Endodermal cell (in vitro differentiated cells): ENCODE results near the gene UROC1. TPM values are rescaled to one million over a fixed set of nuclear protein-coding genes. Genes with fewer than 3 reads are reported as not detected.

ENCODE experiments used
- DNase-seq: peaks from one replicate; pipeline ENCODE4 v3.0.0-alpha.2; 2017
- H3K27ac ChIP-seq: 2 replicates; pipeline ENCODE4 v1.5.1; 2013; ENCODE audit warnings: mild to moderate bottlenecking, low read depth, low read length, moderate library complexity
- H3K27me3 ChIP-seq: 2 replicates; pipeline ENCODE4 v1.6.1; 2013; ENCODE audit warnings: mild to moderate bottlenecking, low read length, moderate library complexity; ENCODE audit not compliant: insufficient read depth, control insufficient read depth, poor library complexity, severe bottlenecking
- H3K36me3 ChIP-seq: 2 replicates; pipeline ENCODE4 v1.7.0; 2013; ENCODE audit warnings: mild to moderate bottlenecking, low read length, moderate library complexity; ENCODE audit not compliant: control insufficient read depth, insufficient read depth
- H3K4me1 ChIP-seq: one replicate; pipeline ENCODE4 v1.7.0; 2013; ENCODE audit warnings: low read length; ENCODE audit not compliant: control insufficient read depth, insufficient read depth
- H3K4me3 ChIP-seq: 2 replicates; pipeline ENCODE4 v1.5.1; 2013; ENCODE audit warnings: mild to moderate bottlenecking, low read length, moderate library complexity
- H3K9ac ChIP-seq: 2 replicates; pipeline ENCODE4 v1.6.1; 2013; ENCODE audit warnings: mild to moderate bottlenecking, low read length, moderate library complexity; ENCODE audit not compliant: poor library complexity, severe bottlenecking; ENCODE audit errors: extremely low read depth
- H3K9me3 ChIP-seq: 2 replicates; pipeline ENCODE4 v1.6.1; 2013; ENCODE audit warnings: mild to moderate bottlenecking, low read length, moderate library complexity; ENCODE audit not compliant: control insufficient read depth
- H3K27ac Mint-ChIP-seq: 2 replicates; pipeline ENCODE4 v1.8.0; 2020; ENCODE audit warnings: mixed read lengths
- H3K27me3 Mint-ChIP-seq: 2 replicates; pipeline ENCODE4 v1.8.0; 2021; ENCODE audit warnings: mild to moderate bottlenecking, mixed read lengths; ENCODE audit not compliant: insufficient read depth
- H3K36me3 Mint-ChIP-seq: 2 replicates; pipeline ENCODE4 v1.8.0; 2020; ENCODE audit warnings: low read depth, mixed read lengths
- H3K4me1 Mint-ChIP-seq: 2 replicates; pipeline ENCODE4 v1.8.0; 2020; ENCODE audit warnings: mixed read lengths
- H3K4me3 Mint-ChIP-seq: 2 replicates; pipeline ENCODE4 v1.8.0; 2020; ENCODE audit warnings: mild to moderate bottlenecking, moderate library complexity, mixed read lengths
- H3K9me3 Mint-ChIP-seq: 2 replicates; pipeline ENCODE4 v1.8.0; 2020; ENCODE audit warnings: mild to moderate bottlenecking, mixed read lengths
- WGBS, 2 experiments: methylation state at CpG; one replicate each; pipeline versions ENCODE4 v1.1.5 to v1.1.7; 2013; ENCODE audit warnings: missing lambda C conversion rate in 2 of 2, mixed read lengths in 1 of 2; ENCODE audit not compliant: insufficient coverage in 1 of 2, insufficient read length in 1 of 2; 5-methylcytosine and 5-hydroxymethylcytosine counted together
- total RNA-seq, 2 donors: library from RNA; stranded (reverse); fragmentation: NEBNext Ultra II Directional in 1 of 2; extraction: Animal tissue kit (Norgen Biotek cat#: 25700) in 1 of 2; gene quantifications; 2 replicates in 1 of 2; 3 replicates in 1 of 2; pipeline ENCODE4 v1.2.1, GENCODE V29; 2021
- TF ChIP-seq, protein P1 (sequence below): fragments of 200-600 bp; sonication (generic); conservative IDR thresholded peaks from 2 replicates; pipeline ENCODE4 v1.5.0; 2021; ENCODE audit warnings: antibody characterized with exemption, mild to moderate bottlenecking

The UROC1 gene
- total RNA-seq, 2 donors from 2014 or later, result not detected

DNA sequence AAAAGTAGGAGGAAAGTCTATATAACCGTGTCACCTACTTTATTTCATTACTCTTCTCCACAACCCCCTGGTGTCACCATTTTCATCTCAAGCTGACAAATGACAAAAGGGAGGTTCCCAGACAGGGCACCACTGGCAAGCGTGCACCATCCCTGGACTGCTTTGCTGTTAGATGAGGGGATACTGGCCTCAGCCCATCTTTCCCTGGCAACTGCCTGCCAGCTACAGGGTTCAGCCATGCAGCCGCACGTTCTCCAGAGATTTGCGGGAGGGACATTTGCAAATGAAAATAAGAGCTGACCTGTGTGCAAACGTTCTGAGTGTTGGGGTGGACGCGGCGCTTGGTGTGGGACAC lies 660 bp downstream of the UROC1 start:
- Histone ChIP-seq H3K27me3 (no peaks in the 10 kb centered on the region), H3K4me3 (no peak overlapping the region), H3K27ac (no peak overlapping the region), H3K9me3 (no peaks in the 10 kb centered on the region), H3K36me3 (no peaks in the 10 kb centered on the region), H3K4me1 (peaks cover 7% of the 10 kb centered on the region), H3K9ac (no peak overlapping the region)
- DNase-seq, result no peak
- Mint-ChIP-seq H3K9me3 (no peaks in the 10 kb centered on the region), H3K36me3 (no peaks in the 10 kb centered on the region), H3K27ac (no peak overlapping the region), H3K4me3 (no peak overlapping the region), H3K27me3 (no peaks in the 10 kb centered on the region), H3K4me1 (peaks cover 11% of the 10 kb centered on the region)
- 92 to 97% methylated on average over 8 to 9 of the region's 9 CpGs for WGBS, 2 experiments
- TF ChIP-seq, protein P1, sequence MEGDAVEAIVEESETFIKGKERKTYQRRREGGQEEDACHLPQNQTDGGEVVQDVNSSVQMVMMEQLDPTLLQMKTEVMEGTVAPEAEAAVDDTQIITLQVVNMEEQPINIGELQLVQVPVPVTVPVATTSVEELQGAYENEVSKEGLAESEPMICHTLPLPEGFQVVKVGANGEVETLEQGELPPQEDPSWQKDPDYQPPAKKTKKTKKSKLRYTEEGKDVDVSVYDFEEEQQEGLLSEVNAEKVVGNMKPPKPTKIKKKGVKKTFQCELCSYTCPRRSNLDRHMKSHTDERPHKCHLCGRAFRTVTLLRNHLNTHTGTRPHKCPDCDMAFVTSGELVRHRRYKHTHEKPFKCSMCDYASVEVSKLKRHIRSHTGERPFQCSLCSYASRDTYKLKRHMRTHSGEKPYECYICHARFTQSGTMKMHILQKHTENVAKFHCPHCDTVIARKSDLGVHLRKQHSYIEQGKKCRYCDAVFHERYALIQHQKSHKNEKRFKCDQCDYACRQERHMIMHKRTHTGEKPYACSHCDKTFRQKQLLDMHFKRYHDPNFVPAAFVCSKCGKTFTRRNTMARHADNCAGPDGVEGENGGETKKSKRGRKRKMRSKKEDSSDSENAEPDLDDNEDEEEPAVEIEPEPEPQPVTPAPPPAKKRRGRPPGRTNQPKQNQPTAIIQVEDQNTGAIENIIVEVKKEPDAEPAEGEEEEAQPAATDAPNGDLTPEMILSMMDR, result no peak

DNA sequence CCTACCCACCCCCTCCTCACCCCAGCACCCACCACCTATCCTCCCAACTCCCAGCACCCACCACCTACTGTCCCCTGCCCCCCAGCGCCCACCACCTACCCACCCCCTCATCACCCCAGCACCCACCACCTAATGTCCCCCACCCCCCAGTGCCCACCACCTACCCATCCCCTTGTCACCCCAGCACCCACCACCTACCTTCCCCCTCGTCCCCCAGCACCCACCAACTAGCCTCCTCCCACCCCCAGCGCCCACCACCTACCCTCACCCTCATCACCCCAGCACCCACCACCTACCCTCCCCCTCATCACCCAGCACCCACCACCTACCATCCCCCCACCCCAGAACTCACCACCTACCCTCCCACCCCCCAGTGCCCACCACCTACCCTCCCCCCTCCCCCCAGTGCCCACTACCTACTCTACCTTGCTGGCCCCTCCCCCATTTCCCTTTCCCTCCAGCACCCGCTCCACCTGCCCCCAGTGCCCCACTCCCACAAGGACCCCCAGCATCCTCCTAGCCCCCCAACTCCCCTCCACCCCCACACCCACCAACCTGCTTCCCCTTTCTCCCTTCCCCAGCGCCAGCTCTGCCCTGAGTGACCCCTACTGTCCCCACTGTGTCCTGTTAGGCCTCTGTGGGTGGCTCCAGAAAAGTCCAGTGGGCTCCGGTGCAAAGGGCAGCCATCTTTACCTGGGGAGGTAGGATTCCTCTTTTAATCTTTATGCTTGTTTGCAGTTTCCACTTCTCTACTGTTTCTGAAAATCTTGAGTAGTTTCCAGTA lies 1.2 kb downstream of the UROC1 start:
- Mint-ChIP-seq H3K27ac (no peak overlapping the region), H3K4me1 (peaks cover 11% of the 10 kb centered on the region), H3K9me3 (no peaks in the 10 kb centered on the region), H3K4me3 (no peak overlapping the region), H3K27me3 (no peaks in the 10 kb centered on the region), H3K36me3 (no peaks in the 10 kb centered on the region)
- TF ChIP-seq, protein P1, result no peak
- peaks cover 7% of the 10 kb centered on the region for H3K4me1 ChIP-seq
- H3K4me3 ChIP-seq, result no peak overlapping the region
- H3K27me3 ChIP-seq, result no peaks in the 10 kb centered on the region
- no peak for DNase-seq
- 94% methylated on average over 3 of the region's 6 CpGs; no CpG with 5 or more reads in 1 of the 2 experiments for WGBS, 2 experiments
- no peak overlapping the region for H3K27ac ChIP-seq
- H3K9me3 ChIP-seq, result no peaks in the 10 kb centered on the region
- no peaks in the 10 kb centered on the region for H3K36me3 ChIP-seq
- H3K9ac ChIP-seq, result no peak overlapping the region

DNA sequence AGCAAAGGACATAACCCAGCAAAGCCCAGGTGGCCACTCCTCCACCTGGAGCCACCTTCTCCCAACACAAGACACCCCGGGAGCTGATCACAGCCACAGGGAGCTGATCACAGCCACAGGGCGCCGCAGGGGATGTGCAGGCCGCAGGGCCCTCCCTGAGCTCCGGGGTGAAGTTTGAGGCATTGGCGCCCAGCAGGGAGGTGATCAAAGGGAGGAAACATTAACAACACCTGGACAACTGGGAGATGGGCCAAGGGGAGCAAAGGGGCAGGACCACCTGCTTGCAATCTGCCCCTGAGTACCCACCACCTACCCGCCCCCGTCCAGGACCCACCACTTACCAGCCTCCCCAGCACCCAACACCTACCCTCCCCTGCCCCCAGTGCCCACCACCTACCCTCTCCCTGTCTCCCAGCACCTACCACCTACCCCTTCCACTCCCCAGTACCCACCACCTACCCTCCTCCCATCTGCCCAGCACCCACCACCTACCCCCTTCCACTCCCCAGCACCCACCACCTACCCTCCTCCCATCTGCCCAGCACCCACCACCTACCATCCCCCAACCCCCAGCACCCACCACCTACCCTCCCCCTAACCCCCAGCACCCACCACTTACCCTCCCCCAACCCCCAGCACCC lies 2.4 kb downstream of the UROC1 start:
- H3K36me3 ChIP-seq, result no peaks in the 10 kb centered on the region
- no peak overlapping the region for H3K9ac ChIP-seq
- Mint-ChIP-seq H3K9me3 (no peaks in the 10 kb centered on the region), H3K4me3 (no peak overlapping the region), H3K36me3 (no peaks in the 10 kb centered on the region), H3K27ac (no peak overlapping the region), H3K27me3 (no peaks in the 10 kb centered on the region), H3K4me1 (peaks cover 11% of the 10 kb centered on the region)
- H3K27me3 ChIP-seq, result no peaks in the 10 kb centered on the region
- no peak for DNase-seq
- peaks cover 7% of the 10 kb centered on the region for H3K4me1 ChIP-seq
- H3K27ac ChIP-seq, result no peak overlapping the region
- 93% methylated on average over 8 of the region's 8 CpGs; no CpG with 5 or more reads in 1 of the 2 experiments for WGBS, 2 experiments
- TF ChIP-seq, protein P1, result no peak
- no peaks in the 10 kb centered on the region for H3K9me3 ChIP-seq
- H3K4me3 ChIP-seq, result no peak overlapping the region
